ENCODE measurements around the gene TTBK2.
A peak's percentile ranks its signal among the peaks of the same experiment; 100 is the strongest.

Gene TTBK2

GRCh38 chr15:42724276-42724675 lies 196.3 kb downstream of the TTBK2 start:
- no peak for DNase-seq

DNA sequence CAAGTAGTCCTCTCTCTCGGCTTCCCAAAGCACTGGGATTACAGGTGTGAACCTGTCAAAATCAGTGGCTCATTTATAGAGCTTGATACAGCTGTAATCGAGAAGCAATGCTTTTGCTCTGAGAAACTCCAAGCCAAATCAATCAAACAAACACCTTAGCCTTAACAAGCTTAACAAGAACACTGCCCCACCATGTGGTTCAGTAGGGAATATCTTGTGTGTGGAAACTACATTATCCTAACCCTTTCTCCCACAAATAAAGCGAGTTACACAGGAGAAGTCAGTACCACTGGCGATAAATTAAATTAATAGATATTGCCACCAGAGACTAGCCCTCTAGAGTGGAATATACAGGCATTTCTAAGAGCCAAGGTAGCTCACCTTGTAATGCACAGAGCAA lies 197.5 kb downstream of the TTBK2 start:
- no peak for DNase-seq

GRCh38 chr15:42721916-42722315 lies 198.7 kb downstream of the TTBK2 start:
- DNase-seq = no peak

GRCh38 chr15:42721016-42721415 lies 199.6 kb downstream of the TTBK2 start:
- DNase-seq = no peak

GRCh38 chr15:42720071-42720470 lies 200.5 kb downstream of the TTBK2 start:
- DNase-seq = no peak

DNA sequence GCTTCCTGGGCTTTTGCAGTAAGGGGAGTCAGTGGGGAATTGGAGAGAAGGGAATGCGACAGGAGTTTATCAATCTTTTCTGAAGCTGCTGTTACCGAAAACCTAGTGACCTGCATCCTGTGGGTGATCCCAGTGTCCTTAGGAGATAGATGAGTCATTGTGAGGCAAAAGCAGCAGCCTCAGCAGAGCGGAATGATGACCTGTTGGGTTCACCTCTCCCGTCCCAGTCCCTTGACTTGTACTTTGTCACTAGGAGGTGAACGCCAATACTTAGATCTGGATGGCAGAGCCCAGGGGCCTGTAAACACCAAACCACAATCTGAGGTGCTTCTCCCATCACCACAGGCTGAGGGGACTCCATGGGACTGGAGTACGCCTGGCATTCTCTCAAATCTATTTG lies 201.5 kb downstream of the TTBK2 start:
- DNase-seq = no peak

DNA sequence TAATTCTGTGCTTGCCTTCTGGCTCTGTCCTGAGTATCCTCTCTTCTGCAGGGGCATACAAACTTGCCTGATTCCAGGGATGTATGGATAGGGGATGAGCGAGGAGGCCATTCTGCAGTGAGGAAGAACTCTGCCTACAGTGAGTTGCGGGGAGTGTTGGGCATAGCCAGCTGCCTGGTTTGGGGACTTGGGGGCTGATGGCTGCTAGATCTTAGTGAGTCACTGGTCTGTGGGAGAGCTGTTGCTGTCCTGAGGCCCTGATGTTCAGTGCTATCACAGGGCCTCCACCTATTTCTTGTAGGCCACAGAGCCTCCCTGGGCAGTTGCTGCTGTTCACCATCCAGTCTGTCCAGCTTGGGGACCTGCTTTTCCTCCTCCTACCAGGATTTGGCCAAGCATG lies 204.0 kb downstream of the TTBK2 start:
- no peak for DNase-seq

- DNase-seq = no peak
Observed at GRCh38 chr15:42716125-42716524, 204.5 kb downstream of the TTBK2 start.

- DNase-seq = no peak
Observed at GRCh38 chr15:42712584-42712983, 208.0 kb downstream of the TTBK2 start.

GRCh38 chr15:42711746-42712145 lies 208.8 kb downstream of the TTBK2 start:
- no peak for DNase-seq

DNA sequence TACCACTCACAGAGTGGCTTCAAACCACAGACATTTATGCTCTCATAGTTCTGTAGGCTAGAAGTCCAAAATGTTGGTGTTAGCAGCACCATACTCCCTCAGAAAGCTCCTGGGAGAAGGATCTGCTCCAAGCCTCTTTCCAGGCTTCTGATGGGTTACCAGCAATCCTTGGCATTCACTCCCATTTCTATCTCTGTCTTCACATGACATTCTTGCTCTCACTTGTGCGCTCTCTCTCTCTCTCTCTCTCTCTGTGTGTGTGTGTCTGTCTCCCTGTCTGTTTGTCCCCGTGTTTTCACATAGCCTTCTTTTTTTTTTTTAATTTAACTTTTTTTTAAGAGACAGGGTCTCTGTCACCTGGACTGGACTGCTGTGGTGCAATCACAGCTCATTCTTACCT lies 209.9 kb downstream of the TTBK2 start:
- DNase-seq = no peak

GRCh38 chr15:42707873-42708544 lies 212.6 kb downstream of the TTBK2 start:
- DNase-seq = no peak

GRCh38 chr15:42707068-42707467 lies 213.5 kb downstream of the TTBK2 start:
- peak; percentile 24 for DNase-seq

- no peak for DNase-seq
Observed at GRCh38 chr15:42705336-42705735, 215.2 kb downstream of the TTBK2 start.

DNA sequence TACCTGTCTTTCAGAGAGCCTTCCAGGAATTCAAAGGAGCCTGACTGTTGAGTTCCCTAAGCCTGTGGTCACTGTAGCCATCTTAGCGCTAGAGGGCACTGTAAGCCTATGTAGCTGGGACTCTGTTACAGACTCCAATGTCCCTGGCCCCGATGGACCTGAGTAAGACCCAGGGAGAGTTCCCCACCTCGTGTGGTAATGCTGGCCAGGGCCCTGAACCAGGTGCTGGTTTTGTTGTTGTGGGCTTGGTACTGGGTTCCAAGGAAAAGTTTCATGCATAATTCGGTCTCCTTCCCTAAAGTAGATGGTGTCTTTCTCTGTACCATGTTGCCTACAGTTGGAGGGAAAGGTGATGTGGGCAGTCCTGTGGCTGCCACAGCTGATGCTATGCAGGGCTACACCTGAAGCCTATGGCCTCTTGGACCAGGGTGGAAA lies 216.1 kb downstream of the TTBK2 start:
- DNase-seq = no peak

- DNase-seq = no peak
Observed at GRCh38 chr15:42696626-42697025, 224.0 kb downstream of the TTBK2 start.

- DNase-seq = no peak
Observed at GRCh38 chr15:42695527-42696071, 225.0 kb downstream of the TTBK2 start.

DNA sequence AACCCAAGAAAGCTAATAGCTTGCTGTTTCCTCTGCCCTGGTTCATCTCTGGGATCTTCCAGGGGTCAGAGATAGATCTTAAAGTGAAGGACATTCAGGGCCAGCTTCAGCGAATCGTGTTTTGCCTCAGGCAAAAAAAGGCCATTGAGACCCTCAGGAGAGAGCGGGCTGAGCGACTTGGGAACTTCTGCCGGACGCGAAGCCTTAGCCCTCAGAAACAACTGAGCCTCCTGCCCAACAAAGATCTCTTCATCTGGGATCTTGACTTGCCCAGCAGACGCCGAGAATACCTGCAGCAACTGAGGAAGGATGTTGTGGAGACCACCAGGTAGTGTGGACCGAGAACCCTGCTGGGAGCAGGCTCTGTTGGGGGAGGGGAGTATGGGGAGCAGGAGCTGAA lies 226.2 kb downstream of the TTBK2 start:
- DNase-seq = no peak

GRCh38 chr15:42693942-42694341 lies 226.6 kb downstream of the TTBK2 start:
- no peak for DNase-seq

- DNase-seq = no peak
Observed at GRCh38 chr15:42693496-42693895, 227.1 kb downstream of the TTBK2 start.

DNA sequence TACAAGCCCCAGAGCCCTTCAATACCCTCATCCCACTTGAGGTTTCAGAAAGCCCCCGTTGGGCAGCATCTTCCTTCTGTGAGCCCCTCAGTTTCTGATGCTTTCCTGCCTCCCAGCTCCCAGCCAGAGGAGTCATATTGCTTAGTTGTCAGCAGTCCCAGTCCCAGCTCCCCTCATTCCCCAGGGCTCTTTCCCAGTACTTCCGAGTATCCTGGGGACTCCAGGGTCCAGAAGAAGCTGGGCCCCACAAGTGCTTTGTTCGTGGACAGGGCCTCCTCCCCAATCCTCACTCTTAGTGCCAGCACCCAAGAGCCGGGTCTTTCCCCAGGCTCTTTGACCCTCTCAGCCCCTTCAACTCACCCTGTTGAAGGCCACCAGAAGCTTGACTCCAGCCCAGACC lies 227.6 kb downstream of the TTBK2 start:
- no peak for DNase-seq

- no peak for DNase-seq
Observed at GRCh38 chr15:42692536-42692935, 228.0 kb downstream of the TTBK2 start.

DNA sequence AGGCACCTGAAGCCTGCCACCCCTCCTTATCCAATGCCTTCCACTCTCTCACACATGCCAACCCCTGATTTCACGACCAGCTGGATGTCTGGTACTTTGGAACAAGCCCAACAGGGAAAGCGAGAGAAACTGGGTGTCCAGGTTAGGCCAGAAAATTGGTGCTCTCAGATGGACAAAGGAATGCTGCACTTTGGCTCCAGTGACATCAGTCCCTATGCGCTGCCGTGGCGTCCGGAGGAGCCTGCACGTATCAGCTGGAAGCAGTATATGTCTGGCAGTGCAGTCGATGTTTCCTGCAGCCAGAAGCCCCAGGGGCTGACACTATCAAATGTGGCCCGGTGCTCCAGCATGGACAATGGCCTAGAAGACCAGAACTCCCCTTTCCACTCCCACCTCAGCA lies 228.8 kb downstream of the TTBK2 start:
- no peak for DNase-seq

DNA sequence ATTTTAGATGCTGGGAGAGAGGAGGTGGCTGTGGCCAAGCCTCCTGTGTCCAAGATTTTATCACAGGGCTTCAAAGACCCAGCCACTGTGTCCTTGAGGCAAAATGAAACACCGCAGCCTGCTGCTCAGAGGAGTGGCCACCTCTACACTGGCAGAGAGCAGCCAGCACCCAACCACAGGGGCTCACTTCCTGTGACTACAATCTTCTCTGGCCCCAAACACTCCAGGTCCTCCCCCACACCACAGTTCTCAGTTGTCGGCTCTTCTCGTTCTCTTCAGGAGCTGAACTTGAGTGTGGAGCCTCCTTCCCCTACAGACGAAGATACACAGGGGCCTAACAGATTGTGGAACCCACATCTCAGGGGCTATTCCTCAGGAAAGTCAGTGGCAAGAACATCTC lies 229.3 kb downstream of the TTBK2 start:
- DNase-seq = no peak

Data from NCI-H446 treated with DMSO at 0.1 percent for 48 hours (cell line).